ENCODE results near the gene BRAF.
A peak's percentile ranks its signal among the peaks of the same experiment; 100 is the strongest.
"Not testable (repeated sequence)": the region's sequence is repeated elsewhere in the genome, so short reads cannot be mapped to it uniquely, and the experiment has no call there.

BRAF gene

DNA sequence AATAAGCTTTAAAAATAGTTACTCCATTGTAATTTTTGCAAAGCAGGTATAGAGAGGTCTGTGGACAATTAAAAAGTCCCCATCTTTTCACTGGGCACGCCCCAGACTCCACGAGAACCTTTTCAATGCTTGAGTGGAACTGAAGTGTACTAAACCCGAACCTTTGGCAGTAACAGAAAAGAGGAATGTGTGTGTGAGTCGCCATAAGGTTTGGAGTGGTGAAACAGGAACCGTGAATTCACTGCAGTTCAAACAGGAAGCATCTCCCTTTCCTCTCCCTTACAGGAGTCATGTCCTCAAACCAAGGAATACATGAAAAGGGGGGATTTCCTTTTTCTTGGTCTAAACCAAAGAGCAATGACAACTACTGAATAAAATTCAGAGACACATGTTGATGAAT, 205.0 kb downstream of the BRAF start:
- intact Hi-C loops (cut with micrococcal nuclease), result no loop called here
- Mint-ChIP-seq H3K27me3 (no peaks in the 10 kb centered on the region), H3K4me1 (ENCODE audit: low read depth) (peaks cover 20% of the 10 kb centered on the region), H3K9me3 (no peaks in the 10 kb centered on the region), H3K4me3 (no peak overlapping the region), H3K36me3 (ENCODE audit: low read depth) (peaks cover 3% of the 10 kb centered on the region), H3K27ac (peak overlapping the region; percentile 16)

DNA sequence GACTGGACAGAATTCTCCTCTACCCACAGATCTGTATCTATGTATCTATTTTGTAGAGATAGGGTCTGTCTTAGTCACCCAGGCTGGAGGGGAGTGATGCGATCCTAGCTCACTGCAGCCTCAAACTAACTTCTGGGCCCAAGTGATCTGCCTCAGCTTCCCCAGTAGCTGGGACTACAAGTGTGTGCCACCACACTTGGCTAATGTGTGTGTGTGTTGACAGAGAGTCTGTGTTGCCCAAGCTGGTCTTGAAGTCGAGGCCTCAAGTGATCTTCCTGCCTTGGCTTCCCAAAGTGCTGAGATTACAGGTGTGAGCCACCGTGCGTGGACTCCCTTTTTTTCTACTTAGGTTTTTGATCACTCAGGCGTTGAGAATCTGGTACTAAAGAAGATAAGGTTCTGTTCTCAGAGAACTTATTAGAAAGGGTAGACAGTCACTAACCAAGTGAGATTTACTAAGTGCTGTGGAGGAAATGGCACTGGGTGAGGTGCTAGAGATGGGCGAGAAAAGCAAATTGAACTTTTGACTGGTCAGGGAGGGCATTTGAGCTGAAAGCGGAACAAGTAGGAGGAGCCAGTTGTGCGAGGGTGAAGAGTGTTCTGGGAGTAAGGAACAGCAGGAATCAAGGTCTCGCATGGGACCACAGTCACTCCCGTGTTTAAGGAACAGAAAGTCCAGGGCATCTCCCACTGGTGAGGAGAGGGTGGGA, 210.2 kb downstream of the BRAF start:
- Mint-ChIP-seq H3K27me3 (no peaks in the 10 kb centered on the region), H3K4me1 (ENCODE audit: low read depth) (peaks cover 11% of the 10 kb centered on the region), H3K27ac (peak overlapping the region; percentile 12), H3K36me3 (ENCODE audit: low read depth) (peaks cover 29% of the 10 kb centered on the region), H3K9me3 (peaks cover 9% of the 10 kb centered on the region), H3K4me3 (no peak overlapping the region)
- intact Hi-C loops (cut with micrococcal nuclease), result no loop called here

DNA sequence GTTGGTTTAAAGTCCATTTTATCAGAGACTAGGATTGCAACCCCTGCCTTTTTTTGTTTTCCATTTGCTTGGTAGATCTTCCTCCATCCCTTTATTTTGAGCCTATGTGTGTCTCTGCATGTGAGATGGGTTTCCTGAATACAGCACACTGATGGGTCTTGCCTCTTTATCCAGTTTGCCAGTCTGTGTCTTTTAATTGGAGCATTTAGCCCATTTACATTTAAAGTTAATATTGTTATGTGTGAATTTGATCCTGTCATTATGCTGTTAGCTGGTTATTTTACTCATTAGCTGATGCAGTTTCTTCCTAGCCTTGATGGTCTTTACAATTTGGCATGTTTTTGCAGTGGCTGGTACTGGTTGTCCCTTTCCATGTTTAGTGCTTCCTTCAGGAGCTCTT, 212.3 kb downstream of the BRAF start:
- peaks cover 35% of the 10 kb centered on the region for H3K36me3 Mint-ChIP-seq (ENCODE audit: low read depth)
- H3K4me1 Mint-ChIP-seq (ENCODE audit: low read depth); H3K27ac Mint-ChIP-seq; H3K4me3 Mint-ChIP-seq; intact Hi-C loops (cut with micrococcal nuclease); H3K9me3 Mint-ChIP-seq; H3K27me3 Mint-ChIP-seq: not testable (repeated sequence)

DNA sequence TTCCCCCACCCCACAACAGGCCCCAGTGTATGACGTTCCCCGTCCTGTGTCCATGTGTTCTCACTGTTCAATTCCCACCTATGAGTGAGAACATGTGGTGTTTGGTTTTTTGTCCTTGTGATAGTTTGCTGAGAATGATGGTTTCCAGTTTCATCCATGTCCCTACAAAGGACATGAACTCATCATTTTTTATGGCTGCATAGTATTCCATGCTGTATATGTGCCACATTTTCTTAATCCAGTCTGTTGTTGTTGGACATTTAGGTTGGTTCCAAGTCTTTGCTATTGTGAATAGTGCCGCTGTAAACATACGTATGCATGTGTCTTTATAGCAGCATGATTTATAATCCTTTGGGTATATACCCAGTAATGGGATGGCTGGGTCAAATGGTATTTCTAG, 216.0 kb downstream of the BRAF start:
- peaks cover 59% of the 10 kb centered on the region for H3K36me3 Mint-ChIP-seq (ENCODE audit: low read depth)
- H3K9me3 Mint-ChIP-seq; H3K27ac Mint-ChIP-seq; H3K4me1 Mint-ChIP-seq (ENCODE audit: low read depth); H3K4me3 Mint-ChIP-seq; intact Hi-C loops (cut with micrococcal nuclease); H3K27me3 Mint-ChIP-seq: not testable (repeated sequence)

DNA sequence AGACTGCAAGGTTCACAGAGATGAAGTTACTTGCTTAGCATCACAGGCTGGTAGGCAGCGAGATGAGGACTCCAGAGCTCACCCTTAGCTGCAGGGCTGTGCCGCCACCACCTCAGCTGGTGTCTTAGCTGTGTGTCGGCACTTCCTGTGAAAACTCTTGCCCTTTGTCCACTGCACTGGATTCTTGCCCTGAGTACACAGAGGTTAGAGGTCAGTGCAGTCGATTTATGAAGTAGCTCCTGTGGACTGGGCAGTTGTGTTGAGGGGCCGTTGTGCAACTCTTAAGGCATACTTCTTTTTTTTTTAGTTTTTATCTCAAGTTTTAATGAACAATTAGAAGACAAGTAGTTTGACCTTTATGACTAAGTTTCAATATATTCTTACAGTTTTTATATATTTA, 217.6 kb downstream of the BRAF start:
- no peak overlapping the region for H3K27ac Mint-ChIP-seq
- intact Hi-C loops (cut with micrococcal nuclease), result no loop called here
- no peak overlapping the region for H3K4me3 Mint-ChIP-seq
- peaks cover 63% of the 10 kb centered on the region for H3K36me3 Mint-ChIP-seq (ENCODE audit: low read depth)
- peaks cover 9% of the 10 kb centered on the region for H3K9me3 Mint-ChIP-seq
- H3K4me1 Mint-ChIP-seq (ENCODE audit: low read depth), result no peaks in the 10 kb centered on the region
- no peaks in the 10 kb centered on the region for H3K27me3 Mint-ChIP-seq

DNA sequence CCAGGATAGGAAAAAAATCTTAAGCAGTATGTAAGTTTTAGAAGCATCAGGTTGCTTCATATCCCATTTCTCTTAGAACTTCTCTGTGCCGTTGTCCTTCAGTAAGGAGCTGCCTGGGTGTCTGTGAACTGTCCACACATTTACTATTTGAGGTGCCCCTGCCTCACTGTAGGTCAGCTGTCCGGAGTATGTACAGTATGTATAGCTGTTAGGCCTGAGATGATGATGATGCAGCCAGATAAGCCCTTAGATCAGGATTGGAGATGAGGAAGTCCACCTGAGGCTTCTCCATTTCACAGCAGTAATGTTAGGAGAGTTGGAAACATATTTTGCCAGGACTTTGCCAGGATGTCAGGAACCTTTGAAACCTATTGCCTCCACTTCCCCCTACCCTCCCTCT, 220.5 kb downstream of the BRAF start:
- H3K4me3 Mint-ChIP-seq, result no peak overlapping the region
- H3K27me3 Mint-ChIP-seq, result no peaks in the 10 kb centered on the region
- peaks cover 7% of the 10 kb centered on the region for H3K4me1 Mint-ChIP-seq (ENCODE audit: low read depth)
- peaks cover 54% of the 10 kb centered on the region for H3K36me3 Mint-ChIP-seq (ENCODE audit: low read depth)
- no peaks in the 10 kb centered on the region for H3K9me3 Mint-ChIP-seq
- intact Hi-C loops (cut with micrococcal nuclease), result no loop called here
- H3K27ac Mint-ChIP-seq, result no peak overlapping the region

DNA sequence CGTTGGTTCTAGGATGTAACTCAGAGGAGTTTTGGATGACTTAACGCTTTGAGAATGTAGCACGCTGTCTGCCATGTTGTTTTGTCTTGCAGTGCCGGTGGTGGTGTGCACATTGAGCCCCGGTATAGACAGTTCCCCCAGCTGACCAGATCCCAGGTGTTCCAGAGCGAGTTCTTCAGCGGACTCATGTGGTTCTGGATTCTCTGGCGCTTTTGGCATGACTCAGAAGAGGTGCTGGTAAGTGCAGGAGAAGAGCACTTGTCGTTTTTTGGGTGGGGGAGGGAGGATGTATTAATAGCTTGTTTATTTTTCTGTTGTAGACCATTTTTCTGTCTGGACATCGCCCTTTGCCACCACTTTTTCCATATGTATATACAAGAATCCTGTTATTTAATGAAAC, 222.0 kb downstream of the BRAF start:
- H3K27ac Mint-ChIP-seq, result no peak overlapping the region
- H3K9me3 Mint-ChIP-seq, result no peaks in the 10 kb centered on the region
- peaks cover 55% of the 10 kb centered on the region for H3K36me3 Mint-ChIP-seq (ENCODE audit: low read depth)
- no peak overlapping the region for H3K4me3 Mint-ChIP-seq
- peaks cover 20% of the 10 kb centered on the region for H3K4me1 Mint-ChIP-seq (ENCODE audit: low read depth)
- intact Hi-C loops (cut with micrococcal nuclease), result no loop called here
- no peaks in the 10 kb centered on the region for H3K27me3 Mint-ChIP-seq

DNA sequence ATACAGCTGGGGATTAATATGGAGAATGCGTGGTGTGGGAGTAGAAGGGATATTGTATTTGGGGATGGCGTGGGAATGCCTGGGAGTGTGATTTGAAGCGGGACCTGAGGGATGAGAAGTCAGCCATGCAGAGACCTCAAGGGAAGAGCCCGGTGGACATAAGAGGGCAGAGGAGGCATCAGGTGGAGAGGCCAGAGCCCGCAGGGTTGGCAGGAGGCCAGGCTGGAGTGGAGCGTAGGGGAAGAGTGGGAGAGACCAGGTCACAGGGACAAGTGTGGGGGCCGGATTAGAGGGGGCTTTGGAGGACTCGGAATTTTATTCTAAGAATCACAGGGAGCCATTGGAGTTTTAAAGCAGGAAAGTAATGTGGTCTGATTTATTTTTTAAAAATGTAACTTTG, 226.3 kb downstream of the BRAF start:
- intact Hi-C loops (cut with micrococcal nuclease), result loop anchor here (10.0 kb wide), 1 partner anchor 316 kb away; the partner anchor contains the start of gene MRPS33
- peak overlapping the region; percentile 98 for H3K27ac Mint-ChIP-seq
- no peaks in the 10 kb centered on the region for H3K9me3 Mint-ChIP-seq

DNA sequence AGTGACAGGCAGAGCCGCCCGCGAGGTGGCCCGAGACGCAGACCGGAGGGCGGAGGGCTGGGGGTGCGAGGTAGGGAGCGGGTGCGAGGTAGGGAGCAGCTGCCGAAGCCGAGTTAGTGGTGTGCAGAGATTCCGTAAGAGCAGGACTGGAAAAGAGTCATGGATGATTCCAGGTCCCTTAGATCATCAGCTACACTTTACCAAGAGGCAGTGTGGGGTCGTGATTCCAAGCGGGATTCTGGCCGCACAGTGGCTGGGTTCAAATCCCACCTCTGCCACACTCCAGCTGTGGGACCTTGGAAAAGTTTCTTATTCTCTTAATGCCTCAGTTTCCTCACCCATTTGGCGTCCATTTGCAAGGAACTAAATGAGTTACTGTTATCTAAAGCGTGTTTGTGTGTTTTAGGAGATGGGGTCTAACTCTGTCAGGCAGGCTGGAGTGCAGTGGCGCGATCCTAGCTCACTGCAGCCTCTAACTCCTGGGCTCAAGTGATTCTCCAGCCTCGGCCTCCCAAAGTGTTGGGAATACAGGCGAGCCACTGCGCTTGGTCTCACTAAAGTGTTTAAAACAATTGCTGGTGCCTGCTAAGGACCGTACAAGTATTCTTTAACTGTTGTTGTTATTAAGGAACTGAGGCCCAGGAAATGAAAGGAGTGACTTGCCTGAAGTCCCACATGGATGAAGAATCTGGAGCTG, 227.1 kb downstream of the BRAF start:
- Mint-ChIP-seq H3K9me3 (no peaks in the 10 kb centered on the region), H3K36me3 (ENCODE audit: low read depth) (peaks cover 33% of the 10 kb centered on the region), H3K27ac (peak overlapping the region; percentile 98), H3K27me3 (no peaks in the 10 kb centered on the region), H3K4me3 (peak overlapping the region; percentile 94), H3K4me1 (ENCODE audit: low read depth) (peaks cover 35% of the 10 kb centered on the region)
- intact Hi-C loops (cut with micrococcal nuclease), result loop anchor here (2.0 to 10.0 kb wide), 3 partner anchors 21 to 317 kb away; partner anchors contain the start of genes BRAF and MRPS33

More for the DNA sequence above, 226.3 kb downstream of the BRAF start:
- Mint-ChIP-seq H3K27me3 (no peaks in the 10 kb centered on the region), H3K4me1 (ENCODE audit: low read depth) (peaks cover 35% of the 10 kb centered on the region), H3K36me3 (ENCODE audit: low read depth) (peaks cover 39% of the 10 kb centered on the region), H3K4me3 (peak overlapping the region; percentile 2)

DNA sequence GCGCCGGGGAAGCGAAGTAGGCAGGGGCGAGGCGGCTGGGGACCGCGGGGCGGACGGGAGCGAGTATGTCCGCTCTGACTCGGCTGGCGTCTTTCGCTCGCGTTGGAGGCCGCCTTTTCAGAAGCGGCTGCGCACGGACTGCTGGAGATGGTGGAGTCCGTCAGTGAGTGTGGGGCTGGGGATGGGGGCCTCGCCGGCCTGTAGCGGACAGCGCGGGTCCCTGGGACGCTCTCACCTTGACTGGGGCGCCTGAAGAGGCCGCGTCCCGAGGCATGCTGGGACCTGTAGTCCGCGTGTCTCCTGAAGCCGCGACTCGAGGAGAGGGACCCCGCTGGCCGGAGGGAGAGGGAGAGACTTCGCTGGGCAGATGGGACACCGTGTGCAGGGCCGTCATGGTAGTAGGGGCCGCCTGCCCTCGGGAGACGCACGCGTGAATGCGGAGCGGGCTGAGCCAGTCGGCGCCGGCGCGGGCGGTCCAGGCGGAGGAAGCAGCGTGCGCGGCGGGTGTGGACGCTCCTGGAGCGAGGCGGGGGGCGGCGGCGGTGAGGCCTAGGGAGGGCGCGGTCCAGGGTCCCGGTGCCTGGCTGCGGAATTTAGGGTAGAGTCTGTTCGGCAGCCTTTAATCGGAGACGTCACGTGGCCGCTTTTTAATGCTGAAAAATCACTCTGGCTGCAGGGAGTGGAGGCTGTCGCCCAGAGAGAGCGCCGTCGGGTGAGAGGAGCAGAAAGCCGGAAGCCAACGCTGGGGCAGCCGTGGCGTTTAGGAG, 227.9 kb downstream of the BRAF start, which contains the start of gene NDUFB2:
Gene NDUFB2 (plus strand): TSS at position 29 of the 767 bp plus-strand sequence. CDS start 37 bp downstream, at position 66.
- intact Hi-C loops (cut with micrococcal nuclease), result loop anchor here (2.0 to 10.0 kb wide), 3 partner anchors 20 to 318 kb away; partner anchors contain the start of genes BRAF and MRPS33
- Mint-ChIP-seq H3K27ac (peak within 1 kb of the TSS; percentile 98), H3K36me3 (ENCODE audit: low read depth) (peaks cover 38% of the 10 kb centered on the region), H3K4me3 (peak within 1 kb of the TSS; percentile 94), H3K9me3 (no peaks in the 10 kb centered on the region), H3K27me3 (no peaks in the 10 kb centered on the region), H3K4me1 (ENCODE audit: low read depth) (peaks cover 35% of the 10 kb centered on the region)

DNA sequence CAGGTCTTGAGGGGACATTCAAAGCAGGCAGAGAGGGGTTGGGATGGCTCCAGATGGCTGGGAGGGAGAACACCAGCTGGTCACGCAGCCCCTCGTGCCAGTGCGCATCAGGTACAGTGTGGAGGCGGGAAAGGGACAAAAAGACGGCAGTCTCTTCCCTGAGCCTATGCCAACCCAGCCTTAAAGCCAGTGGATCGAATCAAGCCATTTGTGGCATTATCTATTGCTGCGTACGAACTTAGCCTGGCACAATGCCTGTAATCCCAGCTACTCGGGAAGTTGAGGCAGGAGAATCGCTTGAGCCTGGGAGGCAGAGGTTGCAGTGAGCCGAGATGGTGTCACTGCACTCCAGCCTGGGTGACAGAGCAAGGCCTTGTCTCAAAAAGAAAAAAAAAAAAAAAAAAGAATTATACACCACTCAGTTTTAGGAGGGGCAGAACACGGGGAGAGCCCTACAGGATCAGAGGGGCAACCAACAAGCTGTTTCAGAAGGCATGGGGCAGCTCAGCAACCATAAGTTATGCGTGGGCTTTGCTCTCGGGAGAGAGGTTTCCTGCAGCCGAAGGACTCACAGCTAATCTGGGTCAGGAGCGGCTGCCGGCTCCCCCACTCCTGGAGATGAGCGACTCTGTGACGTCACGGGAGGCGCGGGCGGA, 228.6 kb downstream of the BRAF start:
- no peaks in the 10 kb centered on the region for H3K9me3 Mint-ChIP-seq

DNA sequence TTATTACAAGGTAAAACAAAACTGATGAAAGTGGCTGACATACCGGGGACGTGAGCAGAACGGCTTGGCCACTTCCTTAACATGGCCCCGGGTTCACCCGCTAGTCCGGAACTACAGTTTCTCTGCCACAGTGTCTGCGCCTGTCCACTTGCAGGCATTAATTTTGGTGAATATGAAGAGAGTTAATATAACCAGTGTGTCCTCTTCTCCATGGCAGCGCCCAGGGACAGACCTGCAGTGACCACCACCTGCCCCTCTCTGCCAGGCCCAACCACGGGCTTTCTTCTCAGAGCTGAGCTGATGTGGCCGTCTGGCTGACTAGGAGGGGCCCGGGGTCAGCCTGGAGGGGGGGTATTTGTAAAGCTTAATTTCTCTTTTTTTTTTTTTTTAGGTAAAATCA, 229.3 kb downstream of the BRAF start:
- intact Hi-C loops (cut with micrococcal nuclease), result loop anchor here (10.0 kb wide), 1 partner anchor 319 kb away; the partner anchor contains the start of gene MRPS33
- Mint-ChIP-seq H3K4me3 (no peak overlapping the region), H3K27me3 (no peaks in the 10 kb centered on the region), H3K9me3 (no peaks in the 10 kb centered on the region), H3K36me3 (ENCODE audit: low read depth) (peaks cover 53% of the 10 kb centered on the region), H3K4me1 (ENCODE audit: low read depth) (peaks cover 35% of the 10 kb centered on the region), H3K27ac (peak overlapping the region; percentile 98)

More for the DNA sequence above, 228.6 kb downstream of the BRAF start:
- Mint-ChIP-seq H3K4me3 (peak overlapping the region; percentile 94), H3K4me1 (ENCODE audit: low read depth) (peaks cover 35% of the 10 kb centered on the region), H3K27me3 (no peaks in the 10 kb centered on the region), H3K36me3 (ENCODE audit: low read depth) (peaks cover 45% of the 10 kb centered on the region), H3K27ac (peak overlapping the region; percentile 98)
- intact Hi-C loops (cut with micrococcal nuclease), result loop anchor here (2.0 to 10.0 kb wide), 3 partner anchors 19 to 319 kb away; partner anchors contain the start of genes BRAF and MRPS33

DNA sequence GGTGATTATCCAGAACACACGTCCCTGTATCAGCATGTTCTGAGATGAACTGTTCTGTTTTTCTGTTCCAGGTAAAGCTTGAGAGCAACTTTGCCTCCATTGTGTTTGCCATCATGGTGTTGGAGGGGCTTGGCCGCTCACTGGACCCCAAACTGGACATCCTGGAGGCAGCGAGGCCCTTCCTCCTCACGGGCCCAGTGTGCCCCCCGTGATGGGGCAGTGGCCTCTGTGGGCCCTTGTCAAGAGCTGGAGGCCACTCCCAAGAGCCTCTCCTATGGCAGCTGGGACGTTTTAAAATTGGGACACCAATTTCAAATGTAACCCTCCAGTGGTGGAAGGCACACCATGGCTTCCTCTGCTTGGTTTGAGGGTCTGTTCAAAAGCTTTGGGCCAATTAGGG, 230.1 kb downstream of the BRAF start:
- Mint-ChIP-seq H3K36me3 (ENCODE audit: low read depth) (peaks cover 61% of the 10 kb centered on the region), H3K4me1 (ENCODE audit: low read depth) (peaks cover 32% of the 10 kb centered on the region), H3K27me3 (no peaks in the 10 kb centered on the region), H3K4me3 (no peak overlapping the region), H3K9me3 (no peaks in the 10 kb centered on the region), H3K27ac (no peak overlapping the region)
- intact Hi-C loops (cut with micrococcal nuclease), result loop anchor here (10.0 kb wide), 1 partner anchor 320 kb away; the partner anchor contains the start of gene MRPS33

Data from dendritic cell treated with granulocyte-macrophage colony-stimulating factor and Interleukin-4, amounts not matched to agents 40 ng/mL and 50 ng/mL, for 4 days (primary cell).